HL-60 (cell line): ENCODE results near the gene WDR48.

Experiments
- CTCF ChIP-seq: IDR thresholded peaks from one replicate; pipeline ENCODE4 v1.5.1; 2011; ENCODE audit warnings: low read length, control low read depth, inconsistent platforms; ENCODE audit not compliant: insufficient read depth
- GABPA ChIP-seq: IDR thresholded peaks from 2 replicates; pipeline ENCODE4 v1.6.1; 2012; ENCODE audit warnings: low read depth
- POLR2AphosphoS5 ChIP-seq: IDR thresholded peaks from 2 replicates; pipeline ENCODE4 v1.6.1; 2012; ENCODE audit warnings: low read depth
- REST ChIP-seq: IDR thresholded peaks from 2 replicates; pipeline ENCODE4 v1.6.1; 2012; ENCODE audit warnings: low read depth; ENCODE audit not compliant: insufficient replicate concordance
- SPI1 ChIP-seq: IDR thresholded peaks from 2 replicates; pipeline ENCODE4 v1.6.1; 2012; ENCODE audit warnings: low read depth, mild to moderate bottlenecking, borderline replicate concordance

GRCh38 chr3:39125841-39126500 lies 74.2 kb downstream of the WDR48 start:
- no peak for TF ChIP-seq CTCF
- no peak for TF ChIP-seq GABPA
- no peak for TF ChIP-seq POLR2AphosphoS5
- no peak for TF ChIP-seq REST
- no peak for TF ChIP-seq SPI1
